GM18519 (cell line): ENCODE data around the gene DOC2B.

Experiments used
- ATAC-seq: cut with Tn5 transposase; IDR thresholded peaks from one replicate; pipeline ENCODE4 v1.9.1; 2021; ENCODE audit warnings: mild to moderate bottlenecking, moderate library complexity; ENCODE audit not compliant: unreplicated experiment, low FRiP score

DOC2B gene

GRCh38 chr17:193841-194806, 12.7 kb upstream of the DOC2B start:
- ATAC-seq, result no peak

GRCh38 chr17:193426-193810, 12.0 kb upstream of the DOC2B start:
- ATAC-seq, result no peak

- no peak for ATAC-seq
These were observed 11.4 kb upstream of the DOC2B start for GRCh38 chr17:192666-193425.

- ATAC-seq, result no peak
These were observed 8.0 kb upstream of the DOC2B start for GRCh38 chr17:189444-189843.

GRCh38 chr17:187130-187529, 5.7 kb upstream of the DOC2B start:
- ATAC-seq, result no peak

- no peak for ATAC-seq
These were observed 4.1 kb upstream of the DOC2B start for GRCh38 chr17:185445-186138.

- ATAC-seq, result no peak
These were observed 1.6 kb upstream of the DOC2B start for GRCh38 chr17:183021-183420.

GRCh38 chr17:182050-182751, 751 bp upstream of the DOC2B start:
- ATAC-seq, result no peak

GRCh38 chr17:180381-181244, 837 bp downstream of the DOC2B start:
- ATAC-seq, result no peak

- no peak for ATAC-seq
These were observed 1.6 kb downstream of the DOC2B start for GRCh38 chr17:179781-180380.

GRCh38 chr17:179066-179432, 2.4 kb downstream of the DOC2B start:
- ATAC-seq, result no peak

GRCh38 chr17:178292-179065, 3.0 kb downstream of the DOC2B start:
- no peak for ATAC-seq

- no peak for ATAC-seq
These were observed 3.7 kb downstream of the DOC2B start for GRCh38 chr17:177762-178161.

- ATAC-seq, result no peak
These were observed 4.3 kb downstream of the DOC2B start for GRCh38 chr17:177155-177554.

- no peak for ATAC-seq
These were observed 8.1 kb downstream of the DOC2B start for GRCh38 chr17:173166-173911.

- ATAC-seq, result no peak
These were observed 9.0 kb downstream of the DOC2B start for GRCh38 chr17:172401-172800.

- no peak for ATAC-seq
These were observed 9.6 kb downstream of the DOC2B start for GRCh38 chr17:171871-172270.
